GM12865 (cell line): ENCODE results near the gene PPIL6.

Experiments used
- DNase-seq: peaks from one replicate; pipeline ENCODE4 v3.0.0; 2010; ENCODE audit warnings: low read depth
- H3K4me3 ChIP-seq: 2 replicates; pipeline ENCODE4 v1.5.1; 2011; ENCODE audit warnings: mild to moderate bottlenecking, low read depth, low read length, control low read depth
- TF ChIP-seq, protein P1 (sequence below): IDR thresholded peaks from 2 replicates; pipeline ENCODE4 v1.5.1; 2011; ENCODE audit warnings: low read length, control low read depth, low read depth, inconsistent platforms; ENCODE audit not compliant: insufficient read depth; ENCODE audit errors: missing control alignments

The PPIL6 gene

DNA sequence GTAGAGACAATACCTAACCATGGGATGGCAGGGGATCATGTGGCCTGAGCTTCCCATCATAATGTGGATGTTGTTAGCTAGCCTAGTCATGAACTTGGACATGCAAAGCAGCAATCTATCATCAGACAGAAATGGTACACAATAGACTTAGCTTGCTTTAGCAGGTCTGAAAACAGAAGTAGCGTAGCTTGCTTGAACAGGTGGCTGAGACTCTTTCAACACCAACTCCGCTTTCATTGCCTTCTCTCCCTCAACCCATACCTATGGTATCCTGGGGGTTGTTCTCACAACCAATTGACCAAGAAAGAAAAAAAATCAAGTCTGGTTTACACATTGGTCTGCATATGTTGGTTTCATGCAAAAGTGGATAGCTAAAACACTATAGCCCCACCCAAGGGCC lies 81.2 kb downstream of the PPIL6 start:
- no peak for DNase-seq
- TF ChIP-seq, protein P1, sequence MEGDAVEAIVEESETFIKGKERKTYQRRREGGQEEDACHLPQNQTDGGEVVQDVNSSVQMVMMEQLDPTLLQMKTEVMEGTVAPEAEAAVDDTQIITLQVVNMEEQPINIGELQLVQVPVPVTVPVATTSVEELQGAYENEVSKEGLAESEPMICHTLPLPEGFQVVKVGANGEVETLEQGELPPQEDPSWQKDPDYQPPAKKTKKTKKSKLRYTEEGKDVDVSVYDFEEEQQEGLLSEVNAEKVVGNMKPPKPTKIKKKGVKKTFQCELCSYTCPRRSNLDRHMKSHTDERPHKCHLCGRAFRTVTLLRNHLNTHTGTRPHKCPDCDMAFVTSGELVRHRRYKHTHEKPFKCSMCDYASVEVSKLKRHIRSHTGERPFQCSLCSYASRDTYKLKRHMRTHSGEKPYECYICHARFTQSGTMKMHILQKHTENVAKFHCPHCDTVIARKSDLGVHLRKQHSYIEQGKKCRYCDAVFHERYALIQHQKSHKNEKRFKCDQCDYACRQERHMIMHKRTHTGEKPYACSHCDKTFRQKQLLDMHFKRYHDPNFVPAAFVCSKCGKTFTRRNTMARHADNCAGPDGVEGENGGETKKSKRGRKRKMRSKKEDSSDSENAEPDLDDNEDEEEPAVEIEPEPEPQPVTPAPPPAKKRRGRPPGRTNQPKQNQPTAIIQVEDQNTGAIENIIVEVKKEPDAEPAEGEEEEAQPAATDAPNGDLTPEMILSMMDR: no peak
- H3K4me3 ChIP-seq: no peak overlapping the region

DNA sequence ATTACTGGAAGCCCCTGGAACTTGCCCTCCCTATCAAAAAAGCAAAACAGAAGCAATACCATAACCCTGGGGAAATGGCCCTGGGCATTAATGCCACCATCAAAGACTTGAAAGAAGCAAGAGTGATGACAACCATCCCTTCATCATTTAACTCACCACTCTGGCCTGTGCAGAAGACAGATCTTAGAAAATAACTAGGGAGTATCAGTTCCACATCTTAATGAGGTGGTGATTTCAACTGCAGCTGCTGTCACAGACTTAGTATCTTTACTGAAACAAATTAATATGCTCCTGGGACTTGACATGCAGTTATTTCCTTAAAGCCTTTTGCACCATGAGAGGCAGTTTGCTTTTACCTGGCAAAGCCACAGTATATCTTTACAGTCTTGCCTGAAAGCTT lies 82.2 kb downstream of the PPIL6 start:
- TF ChIP-seq, protein P1: no peak
- no peak for DNase-seq
- H3K4me3 ChIP-seq: no peak overlapping the region

DNA sequence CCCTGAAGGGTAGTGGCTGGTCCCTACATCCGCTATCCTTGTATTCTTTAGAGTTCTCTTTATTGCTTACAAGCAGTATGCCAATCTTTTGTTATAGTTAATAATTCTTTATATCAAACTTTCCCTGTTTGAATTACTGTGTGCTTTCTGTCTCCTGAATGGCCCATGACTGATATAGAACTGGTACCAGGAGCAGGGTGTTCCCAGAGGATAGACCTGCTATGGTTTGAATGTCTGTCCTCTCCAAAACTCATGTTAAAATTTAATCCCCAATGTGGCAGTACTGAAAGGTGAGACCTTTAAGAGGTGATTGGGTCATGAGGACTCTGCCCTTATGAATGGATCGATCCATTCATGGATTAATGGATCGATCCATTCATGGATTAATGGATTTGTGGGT lies 84.2 kb downstream of the PPIL6 start:
- no peak for DNase-seq
- H3K4me3 ChIP-seq: no peak overlapping the region
- TF ChIP-seq, protein P1: no peak

DNA sequence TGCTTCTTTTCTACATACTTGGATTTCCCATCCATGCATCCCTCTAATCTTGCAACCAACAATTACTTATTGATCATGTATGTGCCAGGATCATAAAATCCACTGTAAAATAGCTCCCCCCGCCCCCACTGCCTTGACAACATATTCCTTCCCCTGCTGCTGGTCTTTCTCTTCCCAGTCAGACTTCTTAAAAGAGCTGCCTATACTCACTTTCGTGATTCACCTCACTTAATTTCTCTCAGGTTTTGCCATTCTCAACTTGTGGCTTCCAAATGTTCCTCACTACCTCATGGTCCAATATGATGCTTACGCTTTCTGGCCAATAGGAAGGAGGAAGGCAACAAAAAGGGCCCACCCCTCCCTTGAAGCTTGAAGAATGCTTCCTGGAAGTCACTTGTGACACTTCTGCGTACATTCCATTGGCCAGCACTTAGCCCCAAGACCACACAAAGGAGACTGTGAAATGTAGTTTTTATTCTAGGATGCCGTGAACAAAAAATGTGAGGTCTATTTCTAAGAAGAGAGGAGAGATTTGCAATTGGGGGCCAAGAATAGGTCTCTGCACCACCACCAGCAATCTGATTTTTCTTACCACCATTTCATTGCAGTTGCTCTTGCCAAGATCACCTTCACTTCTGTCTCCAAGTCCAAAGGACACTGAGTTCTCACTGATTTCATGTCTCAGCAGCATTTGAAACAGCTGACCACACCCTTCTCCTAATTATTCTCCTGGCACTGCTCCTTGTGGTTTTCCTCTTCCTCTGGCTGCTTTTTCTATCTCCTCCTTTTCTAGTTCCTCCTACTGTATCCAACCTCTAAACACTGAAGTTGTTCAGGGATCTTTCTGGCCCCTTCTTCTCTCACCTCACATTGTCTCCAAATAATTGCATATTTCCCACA lies 88.9 kb downstream of the PPIL6 start:
- no peak overlapping the region for H3K4me3 ChIP-seq
- DNase-seq: no peak
- TF ChIP-seq, protein P1: no peak

DNA sequence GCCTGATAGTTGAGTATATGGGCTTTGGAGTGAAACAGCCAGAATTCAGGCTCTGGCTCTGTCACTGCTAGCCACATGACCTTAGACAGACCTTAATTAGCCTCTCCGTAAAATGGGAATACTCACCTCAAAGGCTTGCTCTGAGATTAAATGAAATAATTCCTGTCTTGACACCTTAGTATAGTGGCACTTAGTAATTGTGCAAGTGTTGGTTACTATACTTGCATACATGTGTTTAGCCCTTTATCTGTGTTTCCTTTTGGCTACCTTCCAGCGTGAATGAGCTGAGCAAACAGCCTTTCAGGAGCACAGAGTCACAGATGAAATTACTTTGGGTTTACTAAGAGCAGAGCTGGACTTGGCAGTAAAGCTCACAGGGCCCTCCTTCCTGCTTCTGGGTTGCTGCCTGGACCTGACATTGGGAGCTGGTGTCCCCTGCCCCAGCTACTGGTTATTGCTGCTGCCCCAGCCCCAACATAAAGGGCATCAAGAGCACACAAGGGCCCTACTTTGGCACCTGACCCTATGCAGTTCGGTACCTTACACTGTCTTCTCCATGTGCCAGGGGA lies 90.9 kb downstream of the PPIL6 start:
- H3K4me3 ChIP-seq: no peak overlapping the region
- DNase-seq: no peak
- TF ChIP-seq, protein P1: no peak

DNA sequence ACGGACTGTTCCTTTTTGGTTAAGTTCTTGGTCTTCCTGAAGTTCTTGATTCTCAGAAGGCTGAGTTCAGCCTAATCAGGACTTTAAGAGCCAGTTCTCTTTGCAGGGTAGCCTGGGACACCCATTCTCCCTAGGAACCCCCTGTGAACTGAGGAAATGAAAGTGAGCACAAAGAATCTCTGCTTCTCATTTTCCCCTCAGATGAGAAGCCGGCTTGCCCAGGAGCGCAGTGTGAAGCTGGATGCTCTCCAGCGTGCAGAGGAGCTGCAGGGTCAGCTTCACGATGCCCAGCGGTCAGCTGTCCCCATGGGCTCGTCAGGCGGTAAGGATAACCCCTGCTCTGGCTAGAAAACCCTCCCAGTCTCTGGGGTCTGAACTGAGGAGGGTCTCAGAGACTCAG lies 92.2 kb downstream of the PPIL6 start:
- no peak for DNase-seq
- H3K4me3 ChIP-seq: no peak overlapping the region
- TF ChIP-seq, protein P1: no peak
